Suppressor macrophage (primary cell): ENCODE results near the gene FAM221B.

Experiments used
- DNase-seq, 4 experiments: peaks; one replicate each; pipeline ENCODE4 v3.0.0-alpha.2; 2020 to 2022

Gene FAM221B

GRCh38 chr9:35820076-35820475 is 8.5 kb downstream of the FAM221B start:
- DNase-seq, result no peak

- DNase-seq, result no peak
Observed at GRCh38 chr9:35818341-35818740, 10.2 kb downstream of the FAM221B start.

- DNase-seq, result no peak
Observed at GRCh38 chr9:35816708-35817107, 11.8 kb downstream of the FAM221B start.

GRCh38 chr9:35814841-35815543 is 13.5 kb downstream of the FAM221B start, which contains the start of gene HINT2:
Gene HINT2 (minus strand): TSS chr9:35815042. CDS start chr9:35814979, 63 bp downstream.
- DNase-seq, result peak; percentile 97 to 99 (median 98)

GRCh38 chr9:35814106-35814840 is 14.3 kb downstream of the FAM221B start:
- DNase-seq, result peak; percentile 56 to 82 (median 76)

GRCh38 chr9:35813434-35814105 is 15.0 kb downstream of the FAM221B start:
- no peak for DNase-seq

- peak; percentile 90 to 97 (median 96) for DNase-seq
Observed at GRCh38 chr9:35812025-35812602, 16.4 kb downstream of the FAM221B start, which contains the start of gene SPAG8. Gene SPAG8 (minus strand): TSS chr9:35812262. CDS start chr9:35812147, 115 bp downstream.

- no peak for DNase-seq
Observed at GRCh38 chr9:35811381-35812024, 17.0 kb downstream of the FAM221B start.

GRCh38 chr9:35810122-35810521 is 18.4 kb downstream of the FAM221B start:
- DNase-seq, result no peak

- DNase-seq, result no peak
Observed at GRCh38 chr9:35808433-35808832, 20.1 kb downstream of the FAM221B start.

GRCh38 chr9:35806101-35806500 is 22.4 kb downstream of the FAM221B start:
- no peak for DNase-seq

- no peak for DNase-seq
Observed at GRCh38 chr9:35801328-35802128, 27.0 kb downstream of the FAM221B start.

GRCh38 chr9:35800530-35800929 is 28.0 kb downstream of the FAM221B start:
- DNase-seq, result no peak

- peak in 3 of 4 experiments; percentile 27 to 46 (median 31) for DNase-seq
Observed at GRCh38 chr9:35798658-35799374, 29.7 kb downstream of the FAM221B start.

- DNase-seq, result no peak
Observed at GRCh38 chr9:35797311-35798109, 31.0 kb downstream of the FAM221B start.

- no peak for DNase-seq
Observed at GRCh38 chr9:35795695-35796094, 32.8 kb downstream of the FAM221B start.

- DNase-seq, result no peak
Observed at GRCh38 chr9:35793461-35793860, 35.1 kb downstream of the FAM221B start.

- no peak for DNase-seq
Observed at GRCh38 chr9:35792826-35793225, 35.7 kb downstream of the FAM221B start.

GRCh38 chr9:35792024-35792813 is 36.3 kb downstream of the FAM221B start:
- no peak for DNase-seq
